HCT116 (cell line): ENCODE results near the gene QRICH2. TPM values are rescaled to one million over a fixed set of nuclear protein-coding genes. Genes with fewer than 3 reads are reported as not detected.

Experiments
- ATAC-seq: fragments of 200-7000 bp; cut with Tn5 transposase; 2 replicates; pipeline ENCODE4 v1.9.1; 2020; ENCODE audit warnings: mild to moderate bottlenecking, moderate library complexity
- BruUV-seq: library from RNA; stranded (reverse); fragments of 400-500 nt; replicated peaks from 2 replicates; lab custom pipeline; 2021; lab: Mats Ljungman, UMichigan
- CTCF ChIA-PET: fragments of 300-600 bp; sonication (Branson Sonifier 250); formaldehyde crosslinking; loops from one replicate; lab custom pipeline; 2021; ENCODE audit warnings: antibody characterized with exemption; lab: Charles Lee
- POLR2A ChIA-PET: fragments of 300-600, 350-600 bp; sonication (Branson Sonifier 250); formaldehyde crosslinking; loops from one replicate; lab custom pipeline; 2021; ENCODE audit warnings: antibody characterized with exemption; lab: Charles Lee
- RAD21 ChIA-PET, 2 experiments: fragments of 300-600 bp; sonication (Branson Sonifier 250); formaldehyde crosslinking; loops; one replicate each; lab custom pipeline; 2023; ENCODE audit warnings: low total read pairs in 2 of 2; ENCODE audit not compliant: uncharacterized antibody in 2 of 2, unreplicated experiment in 2 of 2, low non-redundant PET in 1 of 2; lab: Charles Lee
- DNase-seq: peaks from one replicate; pipeline ENCODE4 v3.0.0-alpha.2; 2010; ENCODE audit warnings: low read depth, low spot score
- H2AFZ ChIP-seq: fragments of 200-600 bp; shearing (Covaris generic), sonication (generic); 2 replicates; pipeline ENCODE4 v1.6.1; 2017; ENCODE audit warnings: low read depth, mixed run types, mixed read lengths, antibody characterized with exemption, low read length; ENCODE audit not compliant: poor library complexity, severe bottlenecking
- H3K27ac ChIP-seq: 2 replicates; pipeline ENCODE4 v1.5.1; 2012; ENCODE audit warnings: low read depth, low read length
- H3K27me3 ChIP-seq: fragments of 200-600 bp; sonication (generic); 2 replicates; pipeline ENCODE4 v1.6.1; 2016; ENCODE audit warnings: mixed run types, low read length, mixed read lengths; ENCODE audit not compliant: insufficient read depth
- H3K36me3 ChIP-seq, 2 experiments: fragments of 200-500 bp in 1 of 2; fragments of 200-600 bp in 1 of 2; sonication (Bioruptor generic) in 1 of 2; sonication (generic) in 1 of 2; 2 replicates each; pipeline versions ENCODE4 v1.5.1 to v1.6.1; 2014 to 2016; ENCODE audit warnings: low read length in 2 of 2, inconsistent platforms in 1 of 2, mixed read lengths in 1 of 2, mixed run types in 1 of 2; ENCODE audit not compliant: insufficient read depth in 2 of 2, control insufficient read depth in 1 of 2
- H3K4me1 ChIP-seq, 2 experiments: fragments of 200-600 bp in 1 of 2; sonication (generic) in 1 of 2; 2 replicates each; pipeline versions ENCODE4 v1.5.1 to v1.6.1; 2012 to 2017; ENCODE audit warnings: low read length in 2 of 2, inconsistent platforms in 1 of 2, mild to moderate bottlenecking in 1 of 2, mixed read lengths in 1 of 2, mixed run types in 1 of 2, moderate library complexity in 1 of 2; ENCODE audit not compliant: insufficient read depth in 2 of 2, control insufficient read depth in 1 of 2
- H3K4me2 ChIP-seq: fragments of 200-600 bp; sonication (generic); 2 replicates; pipeline ENCODE4 v1.6.1; 2017; ENCODE audit warnings: mixed run types, low read length, mixed read lengths
- H3K4me3 ChIP-seq, 2 experiments: fragments of 200-600 bp in 1 of 2; sonication (generic) in 1 of 2; replicated peaks in 1 of 2; 2 replicates each; pipeline ENCODE4 v1.5.1; 2011 to 2016; ENCODE audit warnings: low read length in 2 of 2, control low read depth in 1 of 2, low read depth in 1 of 2, mild to moderate bottlenecking in 1 of 2, mixed read lengths in 1 of 2, mixed run types in 1 of 2
- H3K79me2 ChIP-seq: fragments of 200-600 bp; sonication (generic); 2 replicates; pipeline ENCODE4 v1.6.1; 2017; ENCODE audit warnings: mild to moderate bottlenecking, mixed run types, low read length, moderate library complexity, mixed read lengths; ENCODE audit not compliant: insufficient read depth
- H3K9ac ChIP-seq: fragments of 200-600 bp; sonication (generic); 2 replicates; pipeline ENCODE4 v1.6.1; 2016; ENCODE audit warnings: low read length, mixed read lengths
- H3K9me2 ChIP-seq: fragments of 200-600 bp; sonication (generic), shearing (Covaris generic); 2 replicates; pipeline ENCODE4 v1.6.1; 2017; ENCODE audit warnings: mixed run types, mild to moderate bottlenecking, moderate library complexity; ENCODE audit not compliant: insufficient read depth
- H3K9me3 ChIP-seq, 2 experiments: fragments of 200-500 bp in 1 of 2; fragments of 200-600 bp in 1 of 2; sonication (Bioruptor generic) in 1 of 2; sonication (generic) in 1 of 2; 2 replicates each; pipeline ENCODE4 v1.6.1; 2014 to 2017; ENCODE audit warnings: low read length in 2 of 2, mixed read lengths in 2 of 2, inconsistent platforms in 1 of 2, low read depth in 1 of 2, mild to moderate bottlenecking in 1 of 2, mixed run types in 1 of 2, moderate library complexity in 1 of 2; ENCODE audit not compliant: control insufficient read depth in 1 of 2, insufficient read depth in 1 of 2
- H4K20me1 ChIP-seq: fragments of 200-600 bp; sonication (generic), shearing (Covaris generic); 2 replicates; pipeline ENCODE4 v1.6.1; 2017; ENCODE audit warnings: mixed run types, mild to moderate bottlenecking, moderate library complexity; ENCODE audit not compliant: insufficient read depth
- ATF3 ChIP-seq: IDR thresholded peaks from 2 replicates; pipeline ENCODE4 v1.6.1; 2012
- CBX3 ChIP-seq: IDR thresholded peaks from 2 replicates; pipeline ENCODE4 v1.6.1; 2012; ENCODE audit warnings: low read depth
- CEBPB ChIP-seq: IDR thresholded peaks from 2 replicates; pipeline ENCODE4 v1.6.1; 2012; ENCODE audit warnings: low read depth
- EGR1 ChIP-seq: IDR thresholded peaks from 2 replicates; pipeline ENCODE4 v1.6.1; 2012; ENCODE audit warnings: low read depth
- EZH2 ChIP-seq: fragments of 200-600 bp; sonication (generic); IDR thresholded peaks from 2 replicates; pipeline ENCODE4 v1.6.1; 2017; ENCODE audit warnings: antibody characterized with exemption, mixed run types
- EZH2phosphoT487 ChIP-seq: fragments of 200-600 bp; IDR thresholded peaks from 2 replicates; pipeline ENCODE4 v1.6.1; 2018; ENCODE audit warnings: antibody characterized with exemption, borderline replicate concordance
- FOSL1 ChIP-seq: IDR thresholded peaks from 2 replicates; pipeline ENCODE4 v1.6.1; 2012; ENCODE audit warnings: low read depth
- JUND ChIP-seq: IDR thresholded peaks from 2 replicates; pipeline ENCODE4 v1.6.1; 2012
- MAX ChIP-seq: IDR thresholded peaks from 2 replicates; pipeline ENCODE4 v1.6.1; 2012
- POLR2A ChIP-seq: IDR thresholded peaks from 2 replicates; pipeline ENCODE4 v1.7.0; 2011; ENCODE audit warnings: borderline replicate concordance; ENCODE audit not compliant: insufficient read depth, insufficient read length; ENCODE audit errors: extremely low read depth
- POLR2AphosphoS5 ChIP-seq: IDR thresholded peaks from 2 replicates; pipeline ENCODE4 v1.6.1; 2011; ENCODE audit warnings: mild to moderate bottlenecking, low read depth, low read length, moderate library complexity
- REST ChIP-seq: IDR thresholded peaks from 2 replicates; pipeline ENCODE4 v1.6.1; 2012; ENCODE audit warnings: low read depth
- SIN3A ChIP-seq: IDR thresholded peaks from 2 replicates; pipeline ENCODE4 v1.6.1; 2012; ENCODE audit warnings: low read depth
- SP1 ChIP-seq: IDR thresholded peaks from 2 replicates; pipeline ENCODE4 v1.6.1; 2012; ENCODE audit warnings: low read depth
- YY1 ChIP-seq: IDR thresholded peaks from 2 replicates; pipeline ENCODE4 v1.6.1; 2011; ENCODE audit warnings: low read length, low read depth, moderate library complexity, mild to moderate bottlenecking; ENCODE audit not compliant: insufficient replicate concordance; ENCODE audit errors: extremely low read depth
- ZBTB33 ChIP-seq: IDR thresholded peaks from 2 replicates; pipeline ENCODE4 v1.6.1; 2011; ENCODE audit warnings: mild to moderate bottlenecking, low read length, moderate library complexity; ENCODE audit not compliant: insufficient replicate concordance; ENCODE audit errors: extremely low read depth
- ZFX ChIP-seq: fragments of 450-650 bp; IDR thresholded peaks from 2 replicates; pipeline ENCODE4 v1.6.1; 2017
- ZNF274 ChIP-seq: fragments of 200-500 bp; sonication (Bioruptor generic); IDR thresholded peaks from 2 replicates; pipeline ENCODE4 v1.6.1; 2014; ENCODE audit warnings: mild to moderate bottlenecking, low read depth, low read length, inconsistent platforms
- intact Hi-C: fragments of 100-400 bp; cut with micrococcal nuclease; formaldehyde crosslinking; loops from 2 replicates; pipeline ENCODE4 v1.10.0; 2022
- total RNA-seq: library from RNA; stranded (reverse); gene quantifications from one replicate; pipeline ENCODE4 v1.2.1, GENCODE V29; 2021; ENCODE audit not compliant: unreplicated experiment

The QRICH2 gene
- total RNA-seq, 1 experiment from 2014 or later = 4.9 TPM

GRCh38 chr17:76276461-76277299 lies 31.4 kb downstream of the QRICH2 start:
- ATAC-seq (no peak), DNase-seq (no peak)
- CTCF ChIA-PET = no interaction called here
- no peaks in the 10 kb centered on the region for H3K9me2 ChIP-seq
- no peak overlapping the region for H3K4me2 ChIP-seq
- no peak overlapping the region for H3K9ac ChIP-seq
- TF ChIP-seq EZH2 (no peak), CBX3 (no peak), JUND (no peak), SIN3A (no peak), MAX (no peak), EZH2phosphoT487 (no peak), REST (no peak), CEBPB (no peak), ZFX (no peak), ATF3 (no peak), YY1 (no peak), POLR2A (no peak), ZBTB33 (no peak), EGR1 (no peak), POLR2AphosphoS5 (no peak), ZNF274 (no peak), FOSL1 (no peak), SP1 (no peak)
- BruUV-seq = no TSS peak
- H3K4me1 ChIP-seq = peaks cover 0 to 15% of the 10 kb centered on the region in 2 experiments; a peak in 2 of 4 replicates
- intact Hi-C loops = loop anchor here (5.0 kb wide), 1 partner anchor 249 kb away; the partner anchor contains the start of gene EVPL
- RAD21 ChIA-PET = no interaction called here
- H3K27ac ChIP-seq = peak overlapping the region; percentile 5; the same call in 1 of the 2 replicates
- no peaks in the 10 kb centered on the region for H4K20me1 ChIP-seq
- no peaks in the 10 kb centered on the region for H3K36me3 ChIP-seq
- no peak overlapping the region for H3K4me3 ChIP-seq
- H3K27me3 ChIP-seq = no peaks in the 10 kb centered on the region
- POLR2A ChIA-PET = no interaction called here
- H3K9me3 ChIP-seq = no peaks in the 10 kb centered on the region
- no peaks in the 10 kb centered on the region for H3K79me2 ChIP-seq
- no peak overlapping the region for H2AFZ ChIP-seq
